Fibroblast of skin of back (primary cell): ENCODE data around the gene PDE3A.

Experiments used
- DNase-seq: peaks from one replicate; pipeline ENCODE4 v3.0.0-alpha.2; 2013

Gene PDE3A

GRCh38 chr12:20620261-20620660, 251.9 kb downstream of the PDE3A start:
- DNase-seq: no peak

GRCh38 chr12:20624718-20625117, 256.4 kb downstream of the PDE3A start:
- peak; percentile 62 for DNase-seq

- DNase-seq: peak; percentile 40
These were observed 257.2 kb downstream of the PDE3A start for GRCh38 chr12:20625531-20625930.

DNA sequence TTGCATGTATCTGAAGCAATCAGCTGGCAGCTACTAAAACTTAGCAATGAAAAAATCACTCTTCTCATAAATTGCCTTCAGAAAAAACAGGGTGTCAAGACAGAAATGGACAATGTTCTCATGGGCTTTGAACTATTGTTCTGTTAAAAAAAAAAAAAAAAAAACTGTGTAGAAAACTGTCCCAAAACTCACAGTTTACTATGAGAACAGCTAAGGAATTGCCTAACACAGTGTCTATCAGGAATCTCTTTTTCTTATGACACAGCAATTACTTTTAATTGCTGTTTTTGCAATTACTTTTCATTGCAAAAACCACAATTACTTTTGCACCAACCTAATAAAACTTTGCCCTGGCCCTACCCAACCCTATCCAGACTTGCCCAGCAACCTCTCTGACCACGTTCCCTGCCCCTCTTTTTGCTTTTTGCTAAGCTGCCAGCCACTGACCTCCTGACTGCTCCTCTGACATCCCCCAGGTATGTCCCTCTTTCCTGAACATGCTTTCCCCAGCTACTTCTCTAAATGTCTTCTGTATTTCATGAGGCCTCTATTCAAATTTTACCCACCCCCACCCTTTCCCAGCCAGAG, 258.8 kb downstream of the PDE3A start:
- DNase-seq: no peak

DNA sequence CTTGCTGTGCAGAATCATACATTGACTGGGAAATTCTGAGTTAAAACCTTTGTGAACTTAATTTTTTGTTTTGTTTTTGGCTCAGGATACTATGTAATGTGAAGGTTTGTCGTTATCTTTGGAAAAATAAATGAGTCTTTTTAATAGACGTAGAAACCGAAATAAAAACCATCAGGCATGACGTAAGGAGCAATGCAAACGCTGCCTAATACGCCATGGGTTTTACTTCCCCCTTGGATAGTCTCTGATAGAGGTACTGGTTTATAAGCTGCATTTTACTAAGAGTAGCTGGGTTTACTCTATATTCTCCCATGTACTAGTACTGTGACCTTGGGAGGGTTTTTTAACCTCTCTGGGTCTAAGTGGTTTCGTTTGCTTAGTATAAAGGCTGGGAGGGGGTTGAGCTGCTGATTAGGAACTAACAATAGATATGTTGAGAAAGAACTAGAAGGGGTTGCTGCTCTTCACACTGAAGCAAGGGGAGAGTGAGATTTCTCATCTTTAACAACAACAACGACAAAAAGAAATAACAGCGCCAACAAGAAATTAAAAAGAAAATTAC, 260.0 kb downstream of the PDE3A start:
- DNase-seq: no peak

DNA sequence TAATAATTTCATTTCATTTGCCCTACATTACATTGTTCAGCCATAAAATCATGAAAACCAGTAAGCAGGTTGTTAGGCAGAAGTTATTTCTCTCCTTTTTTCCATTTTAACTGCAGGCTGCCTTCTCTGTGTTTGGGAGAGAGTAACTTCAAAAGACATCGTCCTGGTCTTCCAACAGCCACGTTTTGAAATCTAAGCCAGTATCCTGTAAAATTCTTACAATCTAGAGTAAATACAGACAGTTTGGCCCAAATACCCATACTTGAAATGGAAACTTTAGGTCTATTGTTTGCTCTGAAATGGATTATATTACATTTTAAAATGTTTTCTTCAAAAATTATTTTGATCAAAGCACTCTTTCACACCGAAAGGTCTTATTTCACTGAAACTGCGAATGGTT, 260.7 kb downstream of the PDE3A start:
- no peak for DNase-seq

DNA sequence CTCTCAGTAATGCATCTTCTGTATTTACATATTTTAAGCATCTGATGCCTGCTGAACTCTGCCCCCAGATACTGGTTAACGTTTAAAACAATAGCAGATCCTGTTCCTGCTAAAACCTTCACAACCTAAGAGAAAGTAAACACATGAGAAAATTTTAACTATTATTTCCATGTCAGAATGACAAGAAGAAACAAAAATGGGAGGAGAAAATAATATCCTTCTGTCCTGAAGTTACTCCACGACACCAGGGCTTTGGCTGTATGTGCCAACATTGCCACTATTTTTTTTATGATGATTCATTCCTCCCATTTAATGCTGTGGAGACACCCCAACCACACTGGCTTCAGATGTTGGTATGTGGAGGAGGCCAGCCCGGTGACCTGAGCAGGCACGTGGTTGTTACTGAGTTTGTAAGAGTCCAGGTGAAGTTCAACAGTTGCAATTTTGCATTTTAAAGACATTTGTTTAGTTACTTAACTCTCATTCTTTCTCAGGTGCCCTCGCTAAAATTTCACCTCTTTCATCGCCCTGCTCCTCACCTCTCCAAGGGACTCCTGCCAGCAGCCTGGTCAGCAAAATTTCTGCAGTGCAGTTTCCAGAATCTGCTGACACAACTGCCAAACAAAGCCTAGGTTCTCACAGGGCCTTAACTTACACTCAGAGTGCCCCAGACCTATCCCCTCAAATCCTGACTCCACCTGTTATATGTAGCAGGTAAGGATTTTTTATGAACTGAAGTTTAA, 261.2 kb downstream of the PDE3A start:
- peak; percentile 75 for DNase-seq

DNA sequence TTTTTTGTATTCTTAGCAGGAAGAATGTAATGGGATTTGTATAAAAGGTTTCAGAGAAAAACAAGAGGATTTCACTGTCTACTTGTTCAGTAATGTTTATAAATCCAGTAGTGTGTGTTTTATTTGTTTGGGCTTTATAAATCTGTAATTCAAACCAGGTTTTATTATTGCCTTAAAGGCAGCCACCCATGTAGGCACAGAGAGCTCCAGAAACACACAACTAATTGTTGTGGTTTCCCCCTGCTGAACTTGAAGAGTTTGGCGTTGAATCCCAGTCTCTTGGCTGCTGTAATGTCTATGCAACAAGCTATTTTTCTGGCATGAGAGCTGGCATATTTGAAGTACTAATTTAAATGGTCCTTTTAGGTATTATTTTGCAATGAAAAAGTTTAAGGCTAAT, 263.4 kb downstream of the PDE3A start:
- peak; percentile 51 for DNase-seq

- no peak for DNase-seq
These were observed 272.8 kb downstream of the PDE3A start for GRCh38 chr12:20641106-20641505.

GRCh38 chr12:20643822-20644221, 275.5 kb downstream of the PDE3A start:
- no peak for DNase-seq

DNA sequence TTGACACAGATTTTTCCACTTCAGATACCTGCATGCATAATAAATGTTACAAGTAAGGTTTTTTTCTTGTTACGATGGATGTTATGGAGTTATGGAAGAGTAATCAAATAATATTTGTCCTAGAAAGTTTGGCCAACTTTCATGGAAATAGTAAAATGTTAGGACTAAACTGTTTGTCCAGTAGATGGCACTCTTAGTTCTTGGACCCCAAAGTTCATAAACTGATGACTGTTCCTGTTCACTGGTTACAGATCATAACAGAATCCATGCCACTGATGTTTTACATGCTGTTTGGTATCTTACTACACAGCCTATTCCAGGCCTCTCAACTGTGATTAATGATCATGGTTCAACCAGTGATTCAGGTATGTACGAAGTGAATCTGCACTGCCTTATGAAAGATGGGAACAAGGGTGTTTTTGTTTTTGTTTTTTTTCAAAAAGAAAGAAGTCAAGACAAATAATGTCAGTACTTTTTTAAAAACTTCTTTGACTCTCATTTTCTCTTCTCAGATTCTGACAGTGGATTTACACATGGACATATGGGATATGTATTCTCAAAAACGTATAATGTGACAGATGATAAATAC, 278.0 kb downstream of the PDE3A start:
- peak; percentile 50 for DNase-seq

DNA sequence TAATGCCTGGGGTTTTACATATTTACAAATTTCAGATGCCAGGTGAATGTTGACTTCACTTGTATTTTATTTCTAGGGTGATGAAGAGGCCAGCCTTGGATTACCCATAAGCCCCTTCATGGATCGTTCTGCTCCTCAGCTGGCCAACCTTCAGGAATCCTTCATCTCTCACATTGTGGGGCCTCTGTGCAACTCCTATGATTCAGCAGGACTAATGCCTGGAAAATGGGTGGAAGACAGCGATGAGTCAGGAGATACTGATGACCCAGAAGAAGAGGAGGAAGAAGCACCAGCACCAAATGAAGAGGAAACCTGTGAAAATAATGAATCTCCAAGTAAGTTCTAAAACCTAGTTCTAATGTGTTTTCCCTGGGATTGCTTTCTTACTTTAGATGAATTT, 285.5 kb downstream of the PDE3A start:
- DNase-seq: peak; percentile 38

DNA sequence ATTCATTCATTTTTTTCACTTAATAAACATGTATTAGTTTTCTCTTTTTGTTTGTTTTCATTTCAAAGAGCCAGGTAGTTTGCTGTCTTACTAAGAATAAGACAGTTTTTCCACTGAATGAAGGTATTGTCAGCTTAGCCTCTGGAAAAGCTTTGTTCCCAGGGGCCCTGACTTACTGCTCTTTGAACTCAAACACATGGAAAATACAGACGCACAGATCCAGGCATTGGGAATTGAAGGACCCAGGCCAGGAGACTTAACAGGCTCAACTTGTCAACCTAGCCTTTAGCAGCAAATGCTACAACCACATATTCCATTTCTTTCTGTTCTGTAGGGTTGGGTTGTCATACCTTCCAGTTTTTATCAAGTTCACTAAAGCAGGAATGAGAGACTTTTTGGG, 288.3 kb downstream of the PDE3A start:
- no peak for DNase-seq

DNA sequence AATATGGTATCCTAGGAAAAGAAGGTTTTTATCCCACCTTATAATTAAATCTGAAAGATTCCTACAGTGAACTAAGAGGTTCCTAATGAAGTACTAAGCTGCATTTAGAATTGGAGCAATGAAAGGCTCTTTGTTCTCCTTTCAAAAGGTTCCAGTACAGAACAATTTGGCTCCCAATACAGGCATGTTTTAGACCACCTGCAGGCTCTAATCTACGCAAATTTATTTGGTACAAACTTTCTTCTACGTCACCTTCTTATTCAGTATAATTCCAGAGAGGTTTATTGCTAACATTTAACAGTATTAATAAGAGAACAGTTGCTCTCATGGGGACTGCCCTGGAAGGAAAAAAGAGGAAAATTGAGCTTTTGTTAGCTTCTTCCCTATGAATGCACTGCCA, 289.2 kb downstream of the PDE3A start:
- no peak for DNase-seq

DNA sequence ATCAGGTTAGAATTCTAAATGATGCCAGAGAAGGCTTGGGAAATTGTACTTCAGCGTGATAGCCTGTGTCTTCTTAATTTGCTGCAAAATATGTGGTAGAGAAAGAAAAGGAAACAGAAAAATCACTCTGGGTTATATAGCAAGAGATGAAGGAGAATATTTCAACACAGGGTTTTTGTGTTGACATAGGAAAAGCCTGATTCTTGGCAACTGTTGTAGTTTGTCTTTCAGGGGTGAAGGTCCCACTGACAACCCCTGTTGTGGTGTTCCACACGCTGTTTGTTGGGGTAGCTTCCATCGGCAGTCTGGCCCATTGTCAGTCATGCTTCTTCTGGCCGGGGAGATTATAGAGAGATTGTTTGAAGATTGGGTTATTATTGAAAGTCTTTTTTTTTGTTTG, 313.0 kb downstream of the PDE3A start:
- DNase-seq: no peak

DNA sequence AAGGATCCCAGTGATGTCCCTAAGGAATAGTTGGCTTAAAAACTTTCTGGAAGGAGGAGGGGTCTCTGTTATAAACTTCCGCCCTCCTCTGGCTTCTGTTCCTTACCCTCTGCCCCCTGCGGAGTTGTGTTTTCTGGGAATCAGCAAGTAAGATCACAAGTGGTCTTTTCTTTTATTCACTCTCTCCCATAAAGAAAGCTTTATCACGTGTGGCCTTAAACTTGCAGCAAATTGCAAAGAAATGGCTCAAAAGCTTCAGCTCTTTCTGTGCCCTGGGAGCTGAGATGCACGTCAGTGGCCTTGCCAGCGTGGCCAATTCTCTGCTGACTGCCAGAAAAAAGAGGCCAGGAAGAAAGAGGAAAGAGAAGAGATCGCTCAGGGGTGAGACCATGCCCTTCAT, 326.9 kb downstream of the PDE3A start, which contains the start of gene SLCO1C1:
TSS of gene SLCO1C1 (plus strand) at position 101 of the 400 bp plus-strand sequence. CDS start 4,245 bp downstream, outside the sequence.
- DNase-seq: no peak

GRCh38 chr12:20696181-20696905, 328.0 kb downstream of the PDE3A start:
- DNase-seq: no peak

DNA sequence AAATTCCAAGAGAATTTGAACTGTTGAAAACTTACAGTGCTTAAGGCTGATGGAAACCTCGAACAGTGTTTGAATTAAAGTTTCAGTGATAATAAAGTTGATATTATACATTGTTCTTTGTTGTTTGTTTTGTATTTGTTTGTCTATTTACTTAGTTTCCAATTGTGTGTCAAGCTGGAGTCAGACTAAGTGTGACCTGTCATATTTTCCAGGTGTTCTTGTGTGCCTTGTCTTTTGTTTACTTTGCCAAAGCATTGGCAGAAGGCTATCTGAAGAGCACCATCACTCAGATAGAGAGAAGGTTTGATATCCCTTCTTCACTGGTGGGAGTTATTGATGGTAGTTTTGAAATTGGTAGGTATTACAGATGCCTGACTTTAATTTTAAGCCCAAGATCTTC, 332.8 kb downstream of the PDE3A start:
- no peak for DNase-seq

- no peak for DNase-seq
These were observed 336.5 kb downstream of the PDE3A start for GRCh38 chr12:20704860-20705259.

DNA sequence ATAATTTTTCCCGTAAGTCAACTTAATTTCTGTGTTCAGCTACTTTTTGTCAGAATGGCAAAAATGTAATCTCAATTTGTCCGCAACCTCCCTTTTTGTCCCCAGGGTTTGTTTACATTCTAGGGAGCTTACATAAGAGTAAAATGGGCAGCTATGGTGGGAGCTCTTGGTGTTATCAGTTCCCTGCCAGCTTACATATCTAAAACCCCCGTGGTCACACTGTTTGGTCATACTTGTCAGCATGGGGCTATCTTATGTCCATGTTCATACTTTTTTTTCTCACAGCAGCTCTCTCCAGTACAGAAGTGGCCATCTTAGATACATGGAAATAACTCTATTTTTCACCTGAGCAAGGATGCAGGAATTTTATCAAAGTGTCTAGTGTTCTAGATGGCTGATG, 343.5 kb downstream of the PDE3A start:
- no peak for DNase-seq

- DNase-seq: no peak
These were observed 347.7 kb downstream of the PDE3A start for GRCh38 chr12:20716037-20716436.

DNA sequence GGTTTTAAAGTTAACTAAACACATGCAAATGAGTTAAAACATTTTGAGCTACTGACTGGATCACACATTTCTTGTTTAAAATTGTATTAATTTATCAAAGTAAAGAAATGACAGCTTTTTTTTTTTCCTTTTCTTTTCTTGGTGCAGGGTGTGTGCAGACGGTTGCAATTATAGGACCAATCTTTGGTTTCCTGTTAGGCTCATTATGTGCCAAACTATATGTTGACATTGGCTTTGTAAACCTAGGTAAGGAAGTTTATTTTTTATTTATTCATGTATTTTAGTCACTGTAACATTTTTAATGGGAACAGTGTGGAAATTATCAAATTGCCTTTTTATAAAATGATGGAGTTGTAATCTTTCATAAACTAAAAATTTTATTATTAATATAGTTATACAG, 348.6 kb downstream of the PDE3A start:
- no peak for DNase-seq

GRCh38 chr12:20718294-20718693, 350.0 kb downstream of the PDE3A start:
- no peak for DNase-seq
